Breast epithelium (tissue), 3 donors: Measurements from ENCODE around the gene MAEL.

ENCODE experiments used
- CTCF ChIP-seq, 3 donors: fragments of 450-650 bp; IDR thresholded peaks; one replicate each; pipeline ENCODE4 v1.5.1; 2016 to 2017; ENCODE audit warnings: antibody characterized with exemption in 3 of 3, mild to moderate bottlenecking in 3 of 3, moderate library complexity in 3 of 3
- POLR2A ChIP-seq: fragments of 450-650 bp; IDR thresholded peaks from one replicate; pipeline ENCODE4 v1.6.1; 2016; ENCODE audit warnings: antibody characterized with exemption, mild to moderate bottlenecking, moderate library complexity
- POLR2AphosphoS5 ChIP-seq, 3 donors: sonication (generic); formaldehyde crosslinking; IDR thresholded peaks; one replicate each; pipeline ENCODE4 v1.6.1; 2017; ENCODE audit warnings: antibody characterized with exemption in 3 of 3

GRCh38 chr1:166978821-166979220 lies 10.3 kb upstream of the MAEL start:
- TF ChIP-seq CTCF (IDR thresholded peaks at IDR 0.05): no peak
- TF ChIP-seq POLR2A: no peak
- no peak for TF ChIP-seq POLR2AphosphoS5 (IDR thresholded peaks at IDR 0.05)
